Measurements from ENCODE around the gene DDO.
"Not testable (repeated sequence)": the region's sequence is repeated elsewhere in the genome, so short reads cannot be mapped to it uniquely, and the experiment has no call there.

Gene DDO

GRCh38 chr6:110366256-110366655 is 49.1 kb downstream of the DDO start:
- no peak for DNase-seq

GRCh38 chr6:110364364-110365105 is 50.8 kb downstream of the DDO start:
- no peak for DNase-seq

GRCh38 chr6:110363748-110364147 is 51.6 kb downstream of the DDO start:
- DNase-seq: no peak

- DNase-seq: no peak
Observed at GRCh38 chr6:110360676-110361075, 54.7 kb downstream of the DDO start.

- no peak for DNase-seq
Observed at GRCh38 chr6:110359556-110359955, 55.8 kb downstream of the DDO start.

GRCh38 chr6:110358553-110359160 is 56.7 kb downstream of the DDO start:
- DNase-seq: no peak

GRCh38 chr6:110357664-110358552 is 57.5 kb downstream of the DDO start, which contains the start of gene METTL24:
Gene METTL24, minus strand, starts transcription at chr6:110358349. Its CDS starts 77 bp downstream, at chr6:110358272.
- no peak for DNase-seq

- DNase-seq: no peak
Observed at GRCh38 chr6:110357298-110357663, 58.1 kb downstream of the DDO start.

- DNase-seq: no peak
Observed at GRCh38 chr6:110356778-110357177, 58.6 kb downstream of the DDO start.

- no peak for DNase-seq
Observed at GRCh38 chr6:110355727-110356126, 59.6 kb downstream of the DDO start.

GRCh38 chr6:110355022-110355421 is 60.4 kb downstream of the DDO start:
- no peak for DNase-seq

- DNase-seq: no peak
Observed at GRCh38 chr6:110354153-110354552, 61.2 kb downstream of the DDO start.

GRCh38 chr6:110353457-110354001 is 61.8 kb downstream of the DDO start:
- no peak for DNase-seq

GRCh38 chr6:110352563-110353262 is 62.7 kb downstream of the DDO start:
- no peak for DNase-seq

GRCh38 chr6:110351986-110352385 is 63.4 kb downstream of the DDO start:
- no peak for DNase-seq

GRCh38 chr6:110351546-110351945 is 63.8 kb downstream of the DDO start:
- no peak for DNase-seq

- DNase-seq: not testable (repeated sequence)
Observed at GRCh38 chr6:110350593-110350992, 64.8 kb downstream of the DDO start.

- no peak for DNase-seq
Observed at GRCh38 chr6:110348961-110349690, 66.2 kb downstream of the DDO start.

GRCh38 chr6:110345025-110345424 is 70.3 kb downstream of the DDO start:
- DNase-seq: no peak

- DNase-seq: no peak
Observed at GRCh38 chr6:110342759-110343158, 72.6 kb downstream of the DDO start.

Measured in activated CD4-positive, alpha-beta T cell treated with anti-CD3 and anti-CD28 coated beads, Interleukin-2, amount 50 U/mL, for 48 hours (primary cell).